Liver (tissue), 9 donors: ENCODE measurements around the gene C14orf180. TPM values are rescaled to one million over a fixed set of nuclear protein-coding genes. Genes with fewer than 3 reads are reported as not detected.

Experiments used
- DNase-seq: peaks from one replicate; pipeline ENCODE4 v3.0.0-alpha.2; 2017; ENCODE audit warnings: low spot score
- H3K27ac ChIP-seq, 2 donors: one replicate each; pipeline ENCODE4 v1.7.0; 2013; ENCODE audit warnings: inconsistent platforms in 2 of 2, low read length in 2 of 2, control low read depth in 1 of 2, low read depth in 1 of 2, mild to moderate bottlenecking in 1 of 2
- H3K27me3 ChIP-seq, 4 donors: one replicate each; pipeline versions ENCODE4 v1.6.1 to v1.7.0; 2013; ENCODE audit warnings: low read length in 3 of 4, inconsistent platforms in 1 of 4, mild to moderate bottlenecking in 1 of 4, moderate library complexity in 1 of 4; ENCODE audit not compliant: control insufficient read depth in 4 of 4, insufficient read depth in 4 of 4
- H3K36me3 ChIP-seq, 4 donors: one replicate each; pipeline versions ENCODE4 v1.6.1 to v1.7.0; 2013; ENCODE audit warnings: low read length in 3 of 4, mild to moderate bottlenecking in 3 of 4, low read depth in 1 of 4, moderate library complexity in 1 of 4; ENCODE audit not compliant: control insufficient read depth in 4 of 4, insufficient read depth in 3 of 4
- H3K4me1 ChIP-seq, 4 donors: one replicate each; pipeline versions ENCODE4 v1.6.1 to v1.7.0; 2013; ENCODE audit warnings: low read length in 3 of 4, mild to moderate bottlenecking in 3 of 4, moderate library complexity in 1 of 4; ENCODE audit not compliant: control insufficient read depth in 4 of 4, insufficient read depth in 4 of 4
- H3K4me3 ChIP-seq, 3 donors: one replicate each; pipeline versions ENCODE4 v1.6.1 to v1.7.0; 2013; ENCODE audit warnings: low read length in 3 of 3, control low read depth in 1 of 3, low read depth in 1 of 3, mild to moderate bottlenecking in 1 of 3
- H3K9ac ChIP-seq, 2 donors: one replicate each; pipeline ENCODE4 v1.7.0; 2013; ENCODE audit warnings: low read length in 2 of 2, mild to moderate bottlenecking in 2 of 2, moderate library complexity in 2 of 2, control low read depth in 1 of 2, low read depth in 1 of 2
- H3K9me3 ChIP-seq, 4 donors: one replicate each; pipeline versions ENCODE4 v1.6.1 to v1.7.0; 2013; ENCODE audit warnings: low read length in 3 of 4; ENCODE audit not compliant: control insufficient read depth in 4 of 4
- ATF3 ChIP-seq: IDR thresholded peaks from 2 replicates; pipeline ENCODE4 v1.6.1; 2016; ENCODE audit warnings: antibody characterized with exemption
- CTCF ChIP-seq: fragments of 150-350 bp; IDR thresholded peaks from 2 replicates; pipeline ENCODE4 v1.5.1; 2017; ENCODE audit warnings: improper control_type of control experiment, low read depth, low read length; ENCODE audit not compliant: missing input control
- EGR1 ChIP-seq, 2 donors: IDR thresholded peaks; 2 replicates each; pipeline ENCODE4 v1.6.1; 2016 to 2018; ENCODE audit warnings: antibody characterized with exemption in 2 of 2, low read depth in 2 of 2
- FOXA1 ChIP-seq: IDR thresholded peaks from 2 replicates; pipeline ENCODE4 v1.6.1; 2016; ENCODE audit warnings: antibody characterized with exemption
- FOXA2 ChIP-seq: IDR thresholded peaks from 2 replicates; pipeline ENCODE4 v1.6.1; 2016; ENCODE audit warnings: antibody characterized with exemption
- GABPA ChIP-seq, 2 donors: IDR thresholded peaks in 1 of 2; conservative IDR thresholded peaks in 1 of 2; 2 replicates each; pipeline ENCODE4 v1.6.1; 2016; ENCODE audit warnings: antibody characterized with exemption in 2 of 2, mild to moderate bottlenecking in 1 of 2, moderate library complexity in 1 of 2
- HNF4A ChIP-seq, 2 donors: conservative IDR thresholded peaks; 2 replicates each; pipeline ENCODE4 v1.6.1; 2016; ENCODE audit warnings: antibody characterized with exemption in 2 of 2, mild to moderate bottlenecking in 2 of 2
- HNF4G ChIP-seq: IDR thresholded peaks from 2 replicates; pipeline ENCODE4 v1.6.1; 2016; ENCODE audit warnings: antibody characterized with exemption
- JUND ChIP-seq, 2 donors: IDR thresholded peaks; 2 replicates each; pipeline ENCODE4 v1.6.1; 2016; ENCODE audit warnings: antibody characterized with exemption in 2 of 2
- MAX ChIP-seq: IDR thresholded peaks from 2 replicates; pipeline ENCODE4 v1.6.1; 2016; ENCODE audit warnings: antibody characterized with exemption
- NR2F2 ChIP-seq: IDR thresholded peaks from 2 replicates; pipeline ENCODE4 v1.6.1; 2016; ENCODE audit warnings: antibody characterized with exemption
- RAD21 ChIP-seq, 2 donors: IDR thresholded peaks; 2 replicates each; pipeline ENCODE4 v1.6.1; 2016; ENCODE audit warnings: antibody characterized with exemption in 2 of 2, mild to moderate bottlenecking in 2 of 2
- REST ChIP-seq: IDR thresholded peaks from 2 replicates; pipeline ENCODE4 v1.6.1; 2016; ENCODE audit warnings: antibody characterized with exemption, mild to moderate bottlenecking
- SP1 ChIP-seq: IDR thresholded peaks from 2 replicates; pipeline ENCODE4 v1.6.1; 2018; ENCODE audit warnings: antibody characterized with exemption, mild to moderate bottlenecking
- YY1 ChIP-seq: IDR thresholded peaks from 2 replicates; pipeline ENCODE4 v1.6.1; 2016; ENCODE audit warnings: antibody characterized with exemption, mild to moderate bottlenecking
- ZBTB33 ChIP-seq: IDR thresholded peaks from 2 replicates; pipeline ENCODE4 v1.6.1; 2016; ENCODE audit warnings: antibody characterized with exemption
- WGBS: extraction: QIAGEN DNeasy Blood & Tissue Kit; methylation state at CpG from one replicate; pipeline ENCODE4 v1.1.7; 2013; 5-methylcytosine and 5-hydroxymethylcytosine counted together
- polyA plus RNA-seq, 2 donors: library from polyadenylated mRNA; stranded (reverse) in 1 of 2; unstranded in 1 of 2; fragments of 200-250 nt in 1 of 2; fragments of >200 nt in 1 of 2; fragmentation: Nextera tagmentation in 1 of 2; extraction: Ambion mirVana in 1 of 2; gene quantifications; one replicate each; pipeline versions ENCODE4 v1.2.1 to v1.2.3, GENCODE V29; 2013 to 2015
- total RNA-seq, 2 donors: library from RNA; depleted of rRNA; stranded (reverse); fragments of >200 nt; gene quantifications; one replicate each; pipeline ENCODE4 v1.2.3, GENCODE V29; 2014
- donor health status: healthy.
- donor health status: healthy.
- donor health status: healthy.
- donor health status: healthy.
- donor health status: healthy.

C14orf180 gene
- total and polyA plus RNA-seq, 4 donors: 0.09 to 4.0 (median 2.9) TPM

- no peak overlapping the region for H3K4me3 ChIP-seq
- no peaks in the 10 kb centered on the region for H3K9me3 ChIP-seq
- 77% methylated on average over 5 of the region's 5 CpGs for WGBS
- no peak for DNase-seq
- H3K4me1 ChIP-seq: peaks cover 0 to 12% (median 3%) of the 10 kb centered on the region in 4 donors
- TF ChIP-seq HNF4A (conservative IDR thresholded peaks at IDR 0.05) (no peak), REST (no peak), RAD21 (IDR thresholded peaks at IDR 0.05) (no peak), FOXA2 (no peak), GABPA (IDR thresholded peaks at IDR 0.05 in 1 of 2, conservative IDR thresholded peaks at IDR 0.05 in 1 of 2) (no peak)
- H3K27ac ChIP-seq: no peak overlapping the region
- no peaks in the 10 kb centered on the region for H3K36me3 ChIP-seq
- no peaks in the 10 kb centered on the region for H3K27me3 ChIP-seq
- no peak overlapping the region for H3K9ac ChIP-seq
Observed at GRCh38 chr14:104637546-104638003, 58.0 kb downstream of the C14orf180 start.

- Histone ChIP-seq H3K4me3 (no peak overlapping the region), H3K9ac (no peak overlapping the region), H3K27me3 (no peaks in the 10 kb centered on the region), H3K4me1 (peaks cover 0 to 12% (median 3%) of the 10 kb centered on the region in 4 donors), H3K9me3 (no peaks in the 10 kb centered on the region), H3K36me3 (no peaks in the 10 kb centered on the region), H3K27ac (no peak overlapping the region)
- DNase-seq: no peak
- WGBS: 22% methylated on average over 12 of the region's 12 CpGs
- TF ChIP-seq ATF3: no peak
- no peak for TF ChIP-seq NR2F2
- no peak for TF ChIP-seq GABPA (IDR thresholded peaks at IDR 0.05 in 1 of 2, conservative IDR thresholded peaks at IDR 0.05 in 1 of 2)
- no peak for TF ChIP-seq EGR1 (IDR thresholded peaks at IDR 0.05; ENCODE audit: low read depth in 2 of 2)
- peak; percentile 25 for TF ChIP-seq YY1
Observed at GRCh38 chr14:104638190-104638589, 58.6 kb downstream of the C14orf180 start.

DNA sequence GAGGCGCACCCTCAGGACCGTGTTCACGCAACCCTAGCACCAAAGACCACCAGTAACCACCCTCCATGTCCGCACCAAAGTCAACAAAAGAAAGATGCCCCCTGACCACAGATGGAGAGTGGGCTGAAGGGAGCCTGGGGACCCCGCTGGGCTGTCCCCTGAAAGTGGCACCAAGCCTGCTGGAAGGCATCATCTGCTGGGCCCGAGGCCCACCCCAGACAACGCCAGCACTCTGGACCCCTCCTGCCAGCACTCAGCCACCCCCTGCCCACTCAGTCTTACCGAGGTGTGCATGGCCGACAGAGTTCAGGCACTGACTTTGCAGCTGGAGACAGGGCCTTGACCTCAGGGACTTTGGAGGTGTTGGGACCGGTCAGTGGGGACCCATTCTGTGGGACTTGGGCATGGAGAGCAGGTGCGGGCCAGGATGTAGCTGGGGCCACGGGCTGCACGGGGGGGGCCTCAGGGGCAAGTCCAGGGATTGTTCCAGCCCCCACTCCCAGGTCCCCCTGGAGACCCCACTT lies 59.4 kb downstream of the C14orf180 start:
- Histone ChIP-seq H3K36me3 (no peaks in the 10 kb centered on the region), H3K9ac (no peak overlapping the region), H3K9me3 (no peaks in the 10 kb centered on the region), H3K4me3 (no peak overlapping the region), H3K4me1 (peaks cover 0 to 12% (median 3%) of the 10 kb centered on the region in 4 donors), H3K27me3 (no peaks in the 10 kb centered on the region), H3K27ac (no peak overlapping the region)
- TF ChIP-seq FOXA1 (no peak), CTCF (no peak), ZBTB33 (no peak), RAD21 (IDR thresholded peaks at IDR 0.05) (no peak), NR2F2 (no peak), MAX (no peak), EGR1 (IDR thresholded peaks at IDR 0.05; ENCODE audit: low read depth in 2 of 2) (no peak), HNF4G (no peak), HNF4A (conservative IDR thresholded peaks at IDR 0.05) (no peak), SP1 (no peak), YY1 (no peak), JUND (IDR thresholded peaks at IDR 0.05) (no peak)
- 67% methylated on average over 13 of the region's 13 CpGs for WGBS
- no peak for DNase-seq
